ENCODE data around the gene TRAPPC3.

The TRAPPC3 gene

GRCh38 chr1:36135796-36136195 lies 13.5 kb downstream of the TRAPPC3 start:
- H3K9me3 ChIP-seq (ENCODE audit: insufficient read depth, low read length): no peaks in the 10 kb centered on the region
- 0 out of 2 replicates have a peak, but pooled peaks cover 8% of the 10 kb centered on the region for H3K79me2 ChIP-seq (ENCODE audit: low read length)
- TF ChIP-seq CTCF (IDR thresholded peaks at IDR 0.05; ENCODE audit: low read depth, low read length) (no peak), EZH2phosphoT487 (IDR thresholded peaks at IDR 0.05; ENCODE audit: low read depth) (no peak)
- no peaks in the 10 kb centered on the region for H3K27me3 ChIP-seq (ENCODE audit: low read depth, low read length)
- no peak overlapping the region for H3K27ac ChIP-seq (ENCODE audit: low read length)
- H2AFZ ChIP-seq (ENCODE audit: low read depth, low read length): no peak overlapping the region
- no peak overlapping the region for H3K4me3 ChIP-seq (ENCODE audit: low read length)
- no peaks in the 10 kb centered on the region for H4K20me1 ChIP-seq (ENCODE audit: insufficient read depth, low read length)
- no peaks in the 10 kb centered on the region for H3K4me1 ChIP-seq (ENCODE audit: low read length)
- no peak overlapping the region for H3K9ac ChIP-seq (ENCODE audit: low read length)
- no peaks in the 10 kb centered on the region for H3K36me3 ChIP-seq (replicated peaks; ENCODE audit: low read depth, low read length)
- H3K4me2 ChIP-seq (ENCODE audit: low read length): no peak overlapping the region

- H3K4me1 ChIP-seq (ENCODE audit: low read length): no peaks in the 10 kb centered on the region
- no peak for TF ChIP-seq EZH2phosphoT487 (IDR thresholded peaks at IDR 0.05; ENCODE audit: low read depth)
- TF ChIP-seq CTCF (IDR thresholded peaks at IDR 0.05; ENCODE audit: low read depth, low read length): no peak
- H3K79me2 ChIP-seq (ENCODE audit: low read length): 0 out of 2 replicates have a peak, but pooled peaks cover 7% of the 10 kb centered on the region
- no peak overlapping the region for H3K4me3 ChIP-seq (ENCODE audit: low read length)
- H3K9me3 ChIP-seq (ENCODE audit: insufficient read depth, low read length): no peaks in the 10 kb centered on the region
- H3K27me3 ChIP-seq (ENCODE audit: low read depth, low read length): no peaks in the 10 kb centered on the region
- H3K27ac ChIP-seq (ENCODE audit: low read length): no peak overlapping the region
- no peaks in the 10 kb centered on the region for H3K36me3 ChIP-seq (replicated peaks; ENCODE audit: low read depth, low read length)
- no peaks in the 10 kb centered on the region for H4K20me1 ChIP-seq (ENCODE audit: insufficient read depth, low read length)
- no peak overlapping the region for H3K4me2 ChIP-seq (ENCODE audit: low read length)
- H3K9ac ChIP-seq (ENCODE audit: low read length): no peak overlapping the region
- no peak overlapping the region for H2AFZ ChIP-seq (ENCODE audit: low read depth, low read length)
These were observed 14.0 kb downstream of the TRAPPC3 start for GRCh38 chr1:36135330-36135667.

GRCh38 chr1:36134505-36135329 lies 14.6 kb downstream of the TRAPPC3 start:
- H3K79me2 ChIP-seq (ENCODE audit: low read length): 0 out of 2 replicates have a peak, but pooled peaks cover 2% of the 10 kb centered on the region
- no peaks in the 10 kb centered on the region for H3K36me3 ChIP-seq (replicated peaks; ENCODE audit: low read depth, low read length)
- H3K9me3 ChIP-seq (ENCODE audit: insufficient read depth, low read length): no peaks in the 10 kb centered on the region
- no peak overlapping the region for H3K27ac ChIP-seq (ENCODE audit: low read length)
- TF ChIP-seq CTCF (IDR thresholded peaks at IDR 0.05; ENCODE audit: low read depth, low read length) (peak; percentile 66), EZH2phosphoT487 (IDR thresholded peaks at IDR 0.05; ENCODE audit: low read depth) (no peak)
- H3K4me1 ChIP-seq (ENCODE audit: low read length): no peaks in the 10 kb centered on the region
- no peak overlapping the region for H3K9ac ChIP-seq (ENCODE audit: low read length)
- H4K20me1 ChIP-seq (ENCODE audit: insufficient read depth, low read length): no peaks in the 10 kb centered on the region
- no peak overlapping the region for H3K4me3 ChIP-seq (ENCODE audit: low read length)
- no peak overlapping the region for H3K4me2 ChIP-seq (ENCODE audit: low read length)
- no peaks in the 10 kb centered on the region for H3K27me3 ChIP-seq (ENCODE audit: low read depth, low read length)
- no peak overlapping the region for H2AFZ ChIP-seq (ENCODE audit: low read depth, low read length)

GRCh38 chr1:36134031-36134430 lies 15.3 kb downstream of the TRAPPC3 start:
- no peaks in the 10 kb centered on the region for H3K79me2 ChIP-seq (ENCODE audit: low read length)
- no peak for TF ChIP-seq CTCF (IDR thresholded peaks at IDR 0.05; ENCODE audit: low read depth, low read length)
- no peak overlapping the region for H3K4me2 ChIP-seq (ENCODE audit: low read length)
- H3K27ac ChIP-seq (ENCODE audit: low read length): no peak overlapping the region
- H3K27me3 ChIP-seq (ENCODE audit: low read depth, low read length): no peaks in the 10 kb centered on the region
- no peak overlapping the region for H3K9ac ChIP-seq (ENCODE audit: low read length)
- H3K4me3 ChIP-seq (ENCODE audit: low read length): no peak overlapping the region
- no peaks in the 10 kb centered on the region for H3K36me3 ChIP-seq (replicated peaks; ENCODE audit: low read depth, low read length)
- no peaks in the 10 kb centered on the region for H3K9me3 ChIP-seq (ENCODE audit: insufficient read depth, low read length)
- H4K20me1 ChIP-seq (ENCODE audit: insufficient read depth, low read length): no peaks in the 10 kb centered on the region
- H3K4me1 ChIP-seq (ENCODE audit: low read length): no peaks in the 10 kb centered on the region
- H2AFZ ChIP-seq (ENCODE audit: low read depth, low read length): no peak overlapping the region

Data from OCI-LY3 (cell line).